ENCODE measurements around the gene KANTR. TPM values are rescaled to one million over a fixed set of nuclear protein-coding genes. Genes with fewer than 3 reads are reported as not detected.

The KANTR gene
- 7.5 TPM for total RNA-seq (2021; ENCODE audit: unreplicated experiment)
- 1.7 and 2.6 TPM in 2 replicates for polyA plus RNA-seq (2012)
- percentile 53 among the genes with signal in this experiment for Bru-seq, nascent RNA
- percentile 46 among the genes with signal in this experiment for BruChase-seq, experiment 1, labeled RNA remaining after a 6-hour chase
- BruChase-seq, experiment 2, labeled RNA remaining after a 2-hour chase = percentile 58 among the genes with signal in this experiment
- long read RNA-seq, partial matches to known transcripts = 1 of 6 reads
- long read RNA-seq, other reads (novel, unspliced or antisense) = 4 of 6 reads

DNA sequence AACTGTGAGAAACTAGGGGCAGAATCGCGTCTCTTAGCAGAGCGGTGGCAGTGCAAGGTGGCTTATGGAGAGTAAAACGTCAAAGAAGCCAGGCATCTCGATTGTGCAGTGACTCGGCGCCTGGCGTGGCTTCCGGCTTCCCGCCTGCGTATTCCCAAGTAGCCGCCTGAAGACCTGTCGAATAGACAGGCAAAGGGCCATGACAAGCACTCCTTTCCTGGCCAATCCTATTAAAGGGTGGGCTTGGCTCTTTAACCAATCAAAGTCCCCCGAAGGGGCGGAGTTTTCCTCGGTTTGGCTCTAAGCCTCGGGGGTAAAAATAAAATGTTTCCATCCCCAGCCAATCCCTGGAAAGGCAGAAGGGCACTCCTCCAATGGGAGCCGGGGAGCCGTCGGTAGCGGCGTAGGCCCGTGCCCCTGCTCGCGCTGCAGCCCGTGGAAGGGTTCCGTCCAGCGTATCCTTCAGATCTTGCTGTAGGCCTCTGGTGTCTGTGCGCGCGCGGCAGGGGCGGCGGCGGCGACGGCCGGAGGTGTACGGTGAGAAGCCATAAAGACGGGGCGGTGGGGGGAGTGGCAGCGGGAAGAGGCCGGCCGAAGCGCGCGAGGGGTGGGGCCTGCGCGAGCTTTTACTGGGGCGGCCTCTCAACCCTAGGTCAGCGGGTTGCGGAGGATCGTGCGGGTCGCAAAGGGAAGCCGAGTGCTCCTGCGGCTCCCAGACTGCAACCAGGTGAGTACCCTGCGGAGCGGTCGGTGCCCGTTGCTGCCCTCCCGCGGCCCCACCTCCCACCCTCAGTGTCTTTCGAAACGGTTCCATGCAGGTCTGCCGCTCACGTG, at the start of gene KANTR:
TSS of gene KANTR (plus strand) at position 395 of the 834 bp plus-strand sequence. CDS start 30,131 bp downstream, outside the sequence.
- no peaks in the 10 kb centered on the region for H3K9me2 ChIP-seq (ENCODE audit: insufficient read depth)
- peak; percentile 90 for DNase-seq (ENCODE audit: low read depth, low spot score)
- H4K20me1 ChIP-seq (ENCODE audit: insufficient read depth) = no peaks in the 10 kb centered on the region
- ATAC-seq = peak; percentile 88
- BruUV-seq (replicated peaks) = no TSS peak
- peaks cover 3 to 21% of the 10 kb centered on the region in 2 experiments; a peak in 3 of 4 replicates for H3K4me1 ChIP-seq (ENCODE audit: control insufficient read depth in 1 of 2, insufficient read depth in 2 of 2, low read length in 2 of 2)
- peak within 1 kb of the TSS; percentile 80 for H3K27ac ChIP-seq (ENCODE audit: low read depth, low read length)
- H2AFZ ChIP-seq (ENCODE audit: low read depth, low read length, poor library complexity, severe bottlenecking) = peak within 1 kb of the TSS; percentile 54
- H3K36me3 ChIP-seq (ENCODE audit: control insufficient read depth in 1 of 2, insufficient read depth in 2 of 2, low read length in 2 of 2) = no peaks in the 10 kb centered on the region
- peak; percentile 7 for TF ChIP-seq TCF7L2 (IDR thresholded peaks at IDR 0.05; ENCODE audit: borderline replicate concordance, extremely low read depth, insufficient read depth, insufficient read length)
- peak; percentile 36 for TF ChIP-seq ZFX (IDR thresholded peaks at IDR 0.05)
- TF ChIP-seq EZH2phosphoT487 (IDR thresholded peaks at IDR 0.05; ENCODE audit: borderline replicate concordance) = no peak
- no peak for TF ChIP-seq MAX (IDR thresholded peaks at IDR 0.05)
- TF ChIP-seq EZH2 (IDR thresholded peaks at IDR 0.05) = no peak
- peak; percentile 49 for TF ChIP-seq POLR2AphosphoS5 (IDR thresholded peaks at IDR 0.05; ENCODE audit: low read depth, low read length)
- RAD21 ChIA-PET (ENCODE audit: low non-redundant PET in 1 of 2, low total read pairs in 2 of 2, uncharacterized antibody in 2 of 2, unreplicated experiment in 2 of 2) = no interaction called here
- peak within 1 kb of the TSS; percentile 84 for H3K4me2 ChIP-seq (ENCODE audit: low read length)
- peaks cover 6% of the 10 kb centered on the region; the same call in 1 of the 2 replicates for H3K79me2 ChIP-seq (ENCODE audit: insufficient read depth, low read length)
- no peaks in the 10 kb centered on the region for H3K9me3 ChIP-seq (ENCODE audit: control insufficient read depth in 1 of 2, insufficient read depth in 1 of 2, low read depth in 1 of 2, low read length in 2 of 2)
- peak within 1 kb of the TSS; percentile 67 to 75 for H3K4me3 ChIP-seq (replicated peaks in 1 of 2; ENCODE audit: low read depth in 1 of 2, low read length in 2 of 2)
- POLR2A ChIA-PET = interaction anchor here (2.0 kb wide), 1 partner anchor 12 kb away, joined by 8 read pairs; the partner anchor contains the start of gene TSPYL2
- no peaks in the 10 kb centered on the region for H3K27me3 ChIP-seq (ENCODE audit: insufficient read depth, low read length)
- intact Hi-C loops (cut with micrococcal nuclease) = loop anchor here (1.0 kb wide), 1 partner anchor 23 kb away; no protein-coding TSS in a partner anchor
- H3K9ac ChIP-seq (ENCODE audit: low read length) = peak within 1 kb of the TSS; percentile 70
- CTCF ChIA-PET = no interaction called here

- Histone ChIP-seq H3K4me1 (ENCODE audit: control insufficient read depth in 1 of 2, insufficient read depth in 2 of 2, low read length in 2 of 2) (peaks cover 6 to 8% of the 10 kb centered on the region in 2 experiments; a peak in 3 of 4 replicates), H3K9me2 (ENCODE audit: insufficient read depth) (no peaks in the 10 kb centered on the region), H3K9me3 (ENCODE audit: control insufficient read depth in 1 of 2, insufficient read depth in 1 of 2, low read depth in 1 of 2, low read length in 2 of 2) (no peaks in the 10 kb centered on the region), H3K36me3 (ENCODE audit: control insufficient read depth in 1 of 2, insufficient read depth in 2 of 2, low read length in 2 of 2) (no peaks in the 10 kb centered on the region), H3K4me2 (ENCODE audit: low read length) (no peak overlapping the region), H3K79me2 (ENCODE audit: insufficient read depth, low read length) (no peaks in the 10 kb centered on the region), H4K20me1 (ENCODE audit: insufficient read depth) (no peaks in the 10 kb centered on the region), H3K4me3 (replicated peaks in 1 of 2; ENCODE audit: low read depth in 1 of 2, low read length in 2 of 2) (no peak overlapping the region), H3K27ac (ENCODE audit: low read depth, low read length) (no peak overlapping the region), H2AFZ (ENCODE audit: low read depth, low read length, poor library complexity, severe bottlenecking) (no peak overlapping the region), H3K27me3 (ENCODE audit: insufficient read depth, low read length) (no peaks in the 10 kb centered on the region), H3K9ac (ENCODE audit: low read length) (no peak overlapping the region)
- CTCF ChIA-PET = no interaction called here
- no TSS peak for BruUV-seq (replicated peaks)
- DNase-seq (ENCODE audit: low read depth, low spot score) = no peak
- ATAC-seq = no peak
- POLR2A ChIA-PET = no interaction called here
- no peak for TF ChIP-seq CBX3 (IDR thresholded peaks at IDR 0.05; ENCODE audit: low read depth)
- TF ChIP-seq MAX (IDR thresholded peaks at IDR 0.05) = no peak
- TF ChIP-seq ZNF274 (IDR thresholded peaks at IDR 0.05; ENCODE audit: low read depth, low read length) = no peak
- RAD21 ChIA-PET (ENCODE audit: low non-redundant PET in 1 of 2, low total read pairs in 2 of 2, uncharacterized antibody in 2 of 2, unreplicated experiment in 2 of 2) = no interaction called here
- intact Hi-C loops (cut with micrococcal nuclease) = no loop called here
Measured at GRCh38 chrX:53044995-53045394, 48.9 kb upstream of the KANTR start.
